Endothelial cell of umbilical vein (primary cell): ENCODE results near the gene ABHD8. TPM values are rescaled to one million over a fixed set of nuclear protein-coding genes. Genes with fewer than 3 reads are reported as not detected.

Experiments used
- BruUV-seq: library from RNA; stranded (reverse); fragments of 400-500 nt; replicated peaks from 2 replicates; lab custom pipeline; 2021; lab: Mats Ljungman, UMichigan
- CTCF ChIA-PET: fragments of 300-600, 350-600 bp; sonication (Branson Sonifier 250); formaldehyde crosslinking; loops from one replicate; lab custom pipeline; 2021; ENCODE audit warnings: antibody characterized with exemption, inconsistent platforms; lab: Charles Lee
- POLR2A ChIA-PET: fragments of 300-600, 350-600 bp; sonication (Branson Sonifier 250); formaldehyde crosslinking; loops from one replicate; lab custom pipeline; 2021; ENCODE audit warnings: antibody characterized with exemption, inconsistent platforms; lab: Charles Lee
- DNase-seq: peaks from one replicate; pipeline ENCODE4 v3.0.0-alpha.2; 2011; ENCODE audit warnings: low read depth, low spot score
- FAIRE-seq: peaks from 2 replicates; lab custom pipeline; 2011; peaks lifted over from hg19 to GRCh38; lab: Jason Lieb, UNC
- H2AFZ ChIP-seq: 2 replicates; pipeline ENCODE4 v1.6.0; 2012; ENCODE audit warnings: low read depth, low read length, control low read depth, inconsistent platforms
- H3K27ac ChIP-seq: 2 replicates; pipeline ENCODE4 v1.5.1; 2011; ENCODE audit warnings: low read depth, mild to moderate bottlenecking, control low read depth, low read length, moderate library complexity; ENCODE audit not compliant: insufficient read depth
- H3K27me3 ChIP-seq, 2 experiments: 2 replicates each; pipeline versions ENCODE4 v1.6.0 to v1.6.1; 2011; ENCODE audit warnings: low read length in 2 of 2, mixed read lengths in 1 of 2; ENCODE audit not compliant: control insufficient read depth in 2 of 2, insufficient read depth in 2 of 2
- H3K36me3 ChIP-seq, 2 experiments: 2 replicates in 1 of 2; 3 replicates in 1 of 2; pipeline ENCODE4 v1.5.1; 2011; ENCODE audit warnings: low read length in 2 of 2, mild to moderate bottlenecking in 1 of 2, moderate library complexity in 1 of 2; ENCODE audit not compliant: control insufficient read depth in 2 of 2, insufficient read depth in 2 of 2; ENCODE audit errors: extremely low read depth in 1 of 2
- H3K4me1 ChIP-seq: 3 replicates; pipeline ENCODE4 v1.5.1; 2011; ENCODE audit warnings: mild to moderate bottlenecking, low read length; ENCODE audit not compliant: control insufficient read depth, insufficient read depth; ENCODE audit errors: extremely low read depth
- H3K4me2 ChIP-seq: 2 replicates; pipeline ENCODE4 v1.6.1; 2011; ENCODE audit warnings: low read length, control low read depth, mixed read lengths; ENCODE audit not compliant: insufficient read depth
- H3K4me3 ChIP-seq, 3 experiments: fragments of 200-600 bp in 1 of 3; sonication (generic), shearing (Covaris generic) in 1 of 3; replicated peaks in 1 of 3; 2 replicates each; pipeline ENCODE4 v1.5.1; 2011 to 2016; ENCODE audit warnings: control low read depth in 3 of 3, low read length in 3 of 3, mild to moderate bottlenecking in 2 of 3, inconsistent platforms in 1 of 3, low read depth in 1 of 3, moderate library complexity in 1 of 3; ENCODE audit not compliant: insufficient read depth in 1 of 3
- H3K79me2 ChIP-seq: 2 replicates; pipeline ENCODE4 v1.6.0; 2012; ENCODE audit warnings: low read length, inconsistent platforms; ENCODE audit not compliant: control insufficient read depth, insufficient read depth
- H3K9ac ChIP-seq: replicated peaks from 2 replicates; pipeline ENCODE3; 2011; ENCODE audit warnings: low read length, control low read depth; ENCODE audit not compliant: insufficient read depth; ENCODE audit errors: extremely low read depth
- H3K9me1 ChIP-seq: replicated peaks from 3 replicates; pipeline ENCODE4 v1.6.0; 2011; ENCODE audit warnings: mild to moderate bottlenecking, low read length; ENCODE audit not compliant: control insufficient read depth, insufficient read depth; ENCODE audit errors: extremely low read depth
- H3K9me3 ChIP-seq: replicated peaks from 2 replicates; pipeline ENCODE4 v1.5.1; 2012; ENCODE audit warnings: low read length, inconsistent platforms; ENCODE audit not compliant: control insufficient read depth, insufficient read depth
- H4K20me1 ChIP-seq: replicated peaks from 2 replicates; pipeline ENCODE3; 2011; ENCODE audit warnings: mild to moderate bottlenecking, low read length; ENCODE audit not compliant: control insufficient read depth, insufficient read depth; ENCODE audit errors: extremely low read depth
- EZH2 ChIP-seq: IDR thresholded peaks from 2 replicates; pipeline ENCODE4 v1.6.1; 2012; ENCODE audit warnings: borderline replicate concordance, low read depth, mild to moderate bottlenecking, moderate library complexity, low read length, inconsistent platforms; ENCODE audit not compliant: severe bottlenecking
- FOS ChIP-seq: IDR thresholded peaks from 2 replicates; pipeline ENCODE4 v1.6.1; 2011; ENCODE audit warnings: mild to moderate bottlenecking, low read length, moderate library complexity, borderline replicate concordance; ENCODE audit not compliant: insufficient read depth
- GATA2 ChIP-seq: IDR thresholded peaks from 2 replicates; pipeline ENCODE4 v1.7.0; 2011; ENCODE audit warnings: low read depth, mild to moderate bottlenecking, moderate library complexity, mixed read lengths, low read length; ENCODE audit not compliant: insufficient read length, insufficient read depth
- JUN ChIP-seq: IDR thresholded peaks from 2 replicates; pipeline ENCODE4 v1.6.1; 2011; ENCODE audit warnings: borderline replicate concordance, low read depth; ENCODE audit not compliant: insufficient read length, insufficient read depth
- MYC ChIP-seq: IDR thresholded peaks from one replicate; pipeline ENCODE4 v1.6.1; 2011; ENCODE audit warnings: mild to moderate bottlenecking, low read depth, low read length
- POLR2A ChIP-seq: IDR thresholded peaks from 2 replicates; pipeline ENCODE4 v1.6.1; 2012; ENCODE audit warnings: low read depth, mild to moderate bottlenecking, control low read depth, low read length
- POLR2AphosphoS5 ChIP-seq: IDR thresholded peaks from 2 replicates; pipeline ENCODE4 v1.6.1; 2012; ENCODE audit warnings: low read depth, mild to moderate bottlenecking, control low read depth, low read length, moderate library complexity; ENCODE audit not compliant: insufficient read depth
- dilution Hi-C: fragments of 300-500 bp; cut with MboI; formaldehyde crosslinking; loops from one replicate; pipeline ENCODE4 v1.15.0; 2019; ENCODE audit warnings: low sequenced_read_pairs; ENCODE audit not compliant: extremely low pct_ligation_motif_present
- intact Hi-C: fragments of 100-400 bp; cut with micrococcal nuclease; formaldehyde crosslinking; loops from one replicate; pipeline ENCODE4 v1.10.0; 2022
- polyA plus RNA-seq, 4 experiments: library from polyadenylated mRNA; depleted of rRNA in 3 of 4; stranded (reverse) in 3 of 4; unstranded in 1 of 4; fragments of >200 nt; gene quantifications; 2 replicates each; pipeline versions ENCODE4 v1.2.1 to v1.2.3, GENCODE V29; 2011 to 2012; ENCODE audit warnings: missing spikeins in 1 of 4
- total RNA-seq: library from RNA; stranded (reverse); gene quantifications from 2 replicates; pipeline ENCODE4 v1.2.3, GENCODE V29; 2021
- TF ChIP-seq, protein P1 (sequence below), 2 donors: IDR thresholded peaks; 1 replicate in 1 of 2; 2 replicates in 1 of 2; pipeline ENCODE4 v1.5.1; 2011; ENCODE audit warnings: low read length in 2 of 2, mild to moderate bottlenecking in 2 of 2, moderate library complexity in 2 of 2, control low read depth in 1 of 2, inconsistent platforms in 1 of 2, low read depth in 1 of 2; ENCODE audit not compliant: insufficient read depth in 1 of 2; ENCODE audit errors: extremely low read depth in 1 of 2
- TF ChIP-seq, protein P2 (sequence below): IDR thresholded peaks from 2 replicates; pipeline ENCODE4 v1.6.1; 2011; ENCODE audit not compliant: insufficient read depth, insufficient read length

The ABHD8 gene
- total and polyA plus RNA-seq, 2 donors (not counting 3 experiments of a cell fraction or from before 2014, with no cell fraction given), result 5.9 to 8.7 TPM

DNA sequence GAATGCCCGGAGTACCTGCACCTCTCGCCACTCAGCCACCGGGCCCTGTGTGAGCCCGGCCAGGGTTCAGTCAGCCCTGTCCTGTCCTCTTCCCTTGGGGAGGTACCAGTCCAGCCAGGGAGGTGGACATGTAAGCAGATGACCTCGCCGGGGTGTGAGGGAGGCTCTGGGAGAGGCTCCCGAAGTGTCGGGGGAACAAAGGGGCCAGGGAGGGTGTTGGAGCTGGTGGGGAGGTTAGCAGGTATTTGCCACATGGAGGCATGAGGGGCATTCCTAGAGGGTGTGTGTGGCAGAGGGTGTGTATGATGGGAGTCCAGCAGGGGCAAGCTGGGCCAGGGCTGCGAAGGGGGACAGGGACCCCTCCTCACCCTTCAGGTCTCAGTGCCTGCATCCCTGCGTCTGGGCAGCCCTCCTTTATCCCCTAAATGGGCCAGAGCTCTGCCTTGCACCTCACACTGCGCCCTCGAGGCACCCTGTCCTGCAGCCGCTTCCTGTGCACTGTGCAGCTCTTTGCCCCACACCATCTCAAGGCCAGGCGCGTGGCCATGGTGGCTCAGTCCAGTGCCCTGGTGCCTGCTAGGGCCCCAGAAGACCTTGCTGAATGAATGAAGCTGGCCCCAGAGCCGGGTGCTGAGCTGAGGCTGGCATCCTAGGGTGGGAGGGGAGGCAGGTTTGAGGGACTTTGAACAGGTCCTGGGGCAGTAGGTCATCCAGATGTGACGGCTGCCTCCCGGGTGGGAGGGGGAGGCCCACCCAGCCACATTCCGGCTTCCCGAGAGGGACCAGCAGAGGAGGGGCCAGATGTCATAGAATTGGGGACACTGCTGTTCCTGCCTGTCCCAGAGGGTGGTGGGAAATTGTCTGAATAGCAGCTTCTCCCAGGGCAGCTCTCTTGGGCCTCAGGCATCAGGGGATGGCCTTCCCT, 9.2 kb upstream of the ABHD8 start:
- no peak overlapping the region for H3K9ac ChIP-seq
- H3K9me1 ChIP-seq, result no peaks in the 10 kb centered on the region
- POLR2A ChIA-PET, result no interaction called here
- H3K4me2 ChIP-seq, result no peak overlapping the region
- H3K27ac ChIP-seq, result no peak overlapping the region
- DNase-seq (no peak), FAIRE-seq (no peak)
- no peak for TF ChIP-seq FOS
- no peak for TF ChIP-seq MYC
- TF ChIP-seq POLR2AphosphoS5, result no peak
- TF ChIP-seq POLR2A, result no peak
- no peak for TF ChIP-seq JUN
- TF ChIP-seq, protein P1, sequence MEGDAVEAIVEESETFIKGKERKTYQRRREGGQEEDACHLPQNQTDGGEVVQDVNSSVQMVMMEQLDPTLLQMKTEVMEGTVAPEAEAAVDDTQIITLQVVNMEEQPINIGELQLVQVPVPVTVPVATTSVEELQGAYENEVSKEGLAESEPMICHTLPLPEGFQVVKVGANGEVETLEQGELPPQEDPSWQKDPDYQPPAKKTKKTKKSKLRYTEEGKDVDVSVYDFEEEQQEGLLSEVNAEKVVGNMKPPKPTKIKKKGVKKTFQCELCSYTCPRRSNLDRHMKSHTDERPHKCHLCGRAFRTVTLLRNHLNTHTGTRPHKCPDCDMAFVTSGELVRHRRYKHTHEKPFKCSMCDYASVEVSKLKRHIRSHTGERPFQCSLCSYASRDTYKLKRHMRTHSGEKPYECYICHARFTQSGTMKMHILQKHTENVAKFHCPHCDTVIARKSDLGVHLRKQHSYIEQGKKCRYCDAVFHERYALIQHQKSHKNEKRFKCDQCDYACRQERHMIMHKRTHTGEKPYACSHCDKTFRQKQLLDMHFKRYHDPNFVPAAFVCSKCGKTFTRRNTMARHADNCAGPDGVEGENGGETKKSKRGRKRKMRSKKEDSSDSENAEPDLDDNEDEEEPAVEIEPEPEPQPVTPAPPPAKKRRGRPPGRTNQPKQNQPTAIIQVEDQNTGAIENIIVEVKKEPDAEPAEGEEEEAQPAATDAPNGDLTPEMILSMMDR (IDR thresholded peaks at IDR 0.05; ENCODE audit: extremely low read depth in 1 of 2, insufficient read depth in 1 of 2, low read depth in 1 of 2, low read length in 2 of 2), result no peak
- TF ChIP-seq, protein P2, sequence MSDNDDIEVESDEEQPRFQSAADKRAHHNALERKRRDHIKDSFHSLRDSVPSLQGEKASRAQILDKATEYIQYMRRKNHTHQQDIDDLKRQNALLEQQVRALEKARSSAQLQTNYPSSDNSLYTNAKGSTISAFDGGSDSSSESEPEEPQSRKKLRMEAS, result no peak
- no peak for TF ChIP-seq EZH2
- no peak for TF ChIP-seq GATA2
- H3K4me3 ChIP-seq, result no peak overlapping the region
- H3K79me2 ChIP-seq, result peaks cover 34% of the 10 kb centered on the region
- no peaks in the 10 kb centered on the region for H3K27me3 ChIP-seq
- intact Hi-C loops, result no loop called here
- peaks cover 8% of the 10 kb centered on the region for H3K4me1 ChIP-seq
- CTCF ChIA-PET, result interaction anchor here (1.0 kb wide), 1 partner anchor 14 kb away, joined by 3 read pairs; no protein-coding TSS in a partner anchor
- H3K9me3 ChIP-seq, result no peaks in the 10 kb centered on the region
- H2AFZ ChIP-seq, result no peak overlapping the region
- no peaks in the 10 kb centered on the region for H4K20me1 ChIP-seq
- BruUV-seq, result no TSS peak
- dilution Hi-C loops, result no loop called here
- H3K36me3 ChIP-seq, result peaks cover 6 to 23% of the 10 kb centered on the region in 2 experiments
